ENCODE measurements around the gene VAPB. TPM values are rescaled to one million over a fixed set of nuclear protein-coding genes. Genes with fewer than 3 reads are reported as not detected.

VAPB gene
- total RNA-seq, 3 donors from 2014 or later (not counting 1 experiment from before 2014, with no cell fraction given) = 20.3 to 23.1 (median 21.3) TPM

GRCh38 chr20:58390659-58391035 is 1.6 kb downstream of the VAPB start:
- Mint-ChIP-seq H3K27ac (peak overlapping the region; percentile 90 to 96), H3K9me3 (no peaks in the 10 kb centered on the region), H3K4me3 (peak overlapping the region; percentile 83), H3K4me1 (peaks cover 52% of the 10 kb centered on the region in 2 donors), H3K27me3 (ENCODE audit: low read depth in 2 of 2) (peaks cover 9 to 12% of the 10 kb centered on the region in 2 donors), H3K36me3 (no peaks in the 10 kb centered on the region)
- Histone ChIP-seq H3K4me3 (ENCODE audit: low read length) (no peak overlapping the region), H3K27me3 (ENCODE audit: control insufficient read depth, insufficient read depth, low read length) (no peaks in the 10 kb centered on the region), H3K36me3 (ENCODE audit: control insufficient read depth, insufficient read depth, low read length) (no peaks in the 10 kb centered on the region), H3K27ac (ENCODE audit: low read length) (no peak overlapping the region), H3K4me1 (ENCODE audit: control insufficient read depth, insufficient read depth, low read length) (peaks cover 15% of the 10 kb centered on the region), H3K9me3 (ENCODE audit: control insufficient read depth, insufficient read depth, low read length) (no peaks in the 10 kb centered on the region)
- intact Hi-C loops (cut with micrococcal nuclease) = no loop called here
- WGBS (ENCODE audit: insufficient coverage) = over 99% methylated on average over 8 of the region's 8 CpGs
- ATAC-seq = no peak
- DNase-seq = no peak
- no peak for TF ChIP-seq CTCF (IDR thresholded peaks at IDR 0.05)

- H3K4me1 Mint-ChIP-seq = peaks cover 58 to 60% of the 10 kb centered on the region in 2 donors
- no peaks in the 10 kb centered on the region for H3K9me3 Mint-ChIP-seq
- H3K4me3 Mint-ChIP-seq = no peak overlapping the region
- Histone ChIP-seq H3K4me3 (ENCODE audit: low read length) (no peak overlapping the region), H3K4me1 (ENCODE audit: control insufficient read depth, insufficient read depth, low read length) (peaks cover 15% of the 10 kb centered on the region), H3K27me3 (ENCODE audit: control insufficient read depth, insufficient read depth, low read length) (no peaks in the 10 kb centered on the region), H3K27ac (ENCODE audit: low read length) (no peak overlapping the region), H3K9me3 (ENCODE audit: control insufficient read depth, insufficient read depth, low read length) (no peaks in the 10 kb centered on the region), H3K36me3 (ENCODE audit: control insufficient read depth, insufficient read depth, low read length) (no peaks in the 10 kb centered on the region)
- 93% methylated on average over 4 of the region's 4 CpGs for WGBS (ENCODE audit: insufficient coverage)
- H3K27ac Mint-ChIP-seq = peak overlapping the region; percentile 57 to 96
- no peak for TF ChIP-seq CTCF (IDR thresholded peaks at IDR 0.05)
- DNase-seq (no peak), ATAC-seq (no peak)
- no peaks in the 10 kb centered on the region for H3K27me3 Mint-ChIP-seq (ENCODE audit: low read depth in 2 of 2)
- intact Hi-C loops (cut with micrococcal nuclease) = no loop called here
- H3K36me3 Mint-ChIP-seq = no peaks in the 10 kb centered on the region
These were observed 3.3 kb downstream of the VAPB start for GRCh38 chr20:58392286-58392685.

DNA sequence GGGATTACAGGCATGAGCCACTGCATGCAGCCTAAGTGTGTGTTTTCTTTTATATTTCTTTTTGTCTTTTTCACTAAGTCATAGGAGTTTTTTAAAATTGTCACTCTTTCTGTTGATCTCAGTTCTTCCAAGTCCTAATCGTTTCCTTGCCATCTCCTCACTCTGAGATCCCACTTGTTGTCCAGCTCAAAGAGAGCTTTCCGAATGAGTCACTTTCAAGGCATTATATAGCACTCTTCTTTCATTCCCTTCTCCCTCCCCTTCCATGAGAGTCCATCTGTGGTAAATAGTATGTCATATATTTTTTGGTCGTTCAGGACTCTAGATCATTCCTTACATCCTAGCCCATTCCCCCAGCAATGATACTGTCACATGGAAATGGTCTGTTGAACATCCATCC is 4.3 kb downstream of the VAPB start:
- DNase-seq (no peak), ATAC-seq (no peak)
- TF ChIP-seq CTCF (IDR thresholded peaks at IDR 0.05) = no peak
- Mint-ChIP-seq H3K4me1 (peaks cover 65 to 66% of the 10 kb centered on the region in 2 donors), H3K27me3 (ENCODE audit: low read depth in 2 of 2) (no peaks in the 10 kb centered on the region), H3K9me3 (no peaks in the 10 kb centered on the region), H3K4me3 (no peak overlapping the region), H3K36me3 (no peaks in the 10 kb centered on the region), H3K27ac (peak overlapping the region; percentile 2 to 58)
- Histone ChIP-seq H3K4me3 (ENCODE audit: low read length) (no peak overlapping the region), H3K4me1 (ENCODE audit: control insufficient read depth, insufficient read depth, low read length) (peaks cover 15% of the 10 kb centered on the region), H3K36me3 (ENCODE audit: control insufficient read depth, insufficient read depth, low read length) (no peaks in the 10 kb centered on the region), H3K27ac (ENCODE audit: low read length) (no peak overlapping the region), H3K27me3 (ENCODE audit: control insufficient read depth, insufficient read depth, low read length) (no peaks in the 10 kb centered on the region), H3K9me3 (ENCODE audit: control insufficient read depth, insufficient read depth, low read length) (no peaks in the 10 kb centered on the region)
- WGBS (ENCODE audit: insufficient coverage) = 86% methylated on average over 2 of the region's 3 CpGs
- intact Hi-C loops (cut with micrococcal nuclease) = no loop called here

DNA sequence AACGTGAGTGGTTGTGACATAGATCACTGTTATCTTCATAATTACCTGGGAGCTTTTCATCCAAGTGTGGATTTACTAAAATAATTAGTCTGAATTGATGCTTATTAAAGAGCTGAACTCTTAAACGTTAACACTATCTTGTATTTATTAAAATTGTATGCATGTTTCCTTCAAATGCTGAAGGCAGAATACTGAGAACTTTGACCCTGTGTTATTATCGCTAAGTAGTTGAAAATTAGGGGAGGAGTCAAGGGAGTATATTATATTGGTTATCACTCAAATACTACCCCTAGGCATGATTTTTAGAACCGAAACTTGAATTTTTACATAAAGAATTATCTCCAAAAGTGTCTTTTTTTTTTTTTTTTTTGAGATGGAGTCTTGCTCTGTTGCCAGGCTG is 5.8 kb downstream of the VAPB start:
- Histone ChIP-seq H3K36me3 (ENCODE audit: control insufficient read depth, insufficient read depth, low read length) (no peaks in the 10 kb centered on the region), H3K27me3 (ENCODE audit: control insufficient read depth, insufficient read depth, low read length) (no peaks in the 10 kb centered on the region), H3K4me1 (ENCODE audit: control insufficient read depth, insufficient read depth, low read length) (peaks cover 16% of the 10 kb centered on the region), H3K9me3 (ENCODE audit: control insufficient read depth, insufficient read depth, low read length) (no peaks in the 10 kb centered on the region), H3K4me3 (ENCODE audit: low read length) (no peak overlapping the region), H3K27ac (ENCODE audit: low read length) (no peak overlapping the region)
- no CpG with 5 or more reads among the region's 4 CpGs for WGBS (ENCODE audit: insufficient coverage)
- Mint-ChIP-seq H3K27ac (no peak overlapping the region), H3K36me3 (no peaks in the 10 kb centered on the region), H3K4me1 (peaks cover 68 to 70% of the 10 kb centered on the region in 2 donors), H3K27me3 (ENCODE audit: low read depth in 2 of 2) (no peaks in the 10 kb centered on the region), H3K9me3 (no peaks in the 10 kb centered on the region), H3K4me3 (no peak overlapping the region)
- ATAC-seq = no peak
- TF ChIP-seq CTCF (IDR thresholded peaks at IDR 0.05) = no peak
- intact Hi-C loops (cut with micrococcal nuclease) = no loop called here
- DNase-seq = no peak

Measured in natural killer cell (primary cell).